BLaER1 treated with 17β-estradiol and CSF1 and Interleukin-3, amounts not matched to agents 10 nM and 100 nM (cell line): ENCODE measurements around the gene LTBP3.
A peak's percentile ranks its signal among the peaks of the same experiment; 100 is the strongest.
"Not testable (repeated sequence)": the region's sequence is repeated elsewhere in the genome, so short reads cannot be mapped to it uniquely, and the experiment has no call there.

Source experiments
- H3K27ac ChIP-seq, 11 experiments: shearing (Covaris generic); formaldehyde crosslinking; 2 replicates each; pipeline ENCODE4 v1.8.1; 2022
- H3K27me3 ChIP-seq, 11 experiments: shearing (Covaris generic); formaldehyde crosslinking; 2 replicates each; pipeline ENCODE4 v1.8.1; 2022
- H3K36me3 ChIP-seq, 11 experiments: shearing (Covaris generic); formaldehyde crosslinking; 2 replicates each; pipeline ENCODE4 v1.8.1; 2022
- H3K4me1 ChIP-seq, 10 experiments: shearing (Covaris generic); formaldehyde crosslinking; 2 replicates each; pipeline ENCODE4 v1.8.1; 2022
- H3K4me2 ChIP-seq, 11 experiments: shearing (Covaris generic); formaldehyde crosslinking; 2 replicates each; pipeline ENCODE4 v1.8.1; 2022
- H3K4me3 ChIP-seq, 10 experiments: shearing (Covaris generic); formaldehyde crosslinking; 2 replicates each; pipeline ENCODE4 v1.8.1; 2022
- H3K9ac ChIP-seq, 11 experiments: shearing (Covaris generic); formaldehyde crosslinking; 2 replicates each; pipeline ENCODE4 v1.8.1; 2022
- H3K9me3 ChIP-seq, 11 experiments: shearing (Covaris generic); formaldehyde crosslinking; replicated peaks in 1 of 11; 2 replicates each; pipeline ENCODE4 v1.8.1; 2022
- H4K20me1 ChIP-seq, 11 experiments: shearing (Covaris generic); formaldehyde crosslinking; 2 replicates each; pipeline ENCODE4 v1.8.1; 2022
- Cebpa-rat ChIP-seq, 11 experiments: shearing (Covaris generic); IDR thresholded peaks; 2 replicates each; pipeline ENCODE4 v1.8.1; 2022

LTBP3 gene

DNA sequence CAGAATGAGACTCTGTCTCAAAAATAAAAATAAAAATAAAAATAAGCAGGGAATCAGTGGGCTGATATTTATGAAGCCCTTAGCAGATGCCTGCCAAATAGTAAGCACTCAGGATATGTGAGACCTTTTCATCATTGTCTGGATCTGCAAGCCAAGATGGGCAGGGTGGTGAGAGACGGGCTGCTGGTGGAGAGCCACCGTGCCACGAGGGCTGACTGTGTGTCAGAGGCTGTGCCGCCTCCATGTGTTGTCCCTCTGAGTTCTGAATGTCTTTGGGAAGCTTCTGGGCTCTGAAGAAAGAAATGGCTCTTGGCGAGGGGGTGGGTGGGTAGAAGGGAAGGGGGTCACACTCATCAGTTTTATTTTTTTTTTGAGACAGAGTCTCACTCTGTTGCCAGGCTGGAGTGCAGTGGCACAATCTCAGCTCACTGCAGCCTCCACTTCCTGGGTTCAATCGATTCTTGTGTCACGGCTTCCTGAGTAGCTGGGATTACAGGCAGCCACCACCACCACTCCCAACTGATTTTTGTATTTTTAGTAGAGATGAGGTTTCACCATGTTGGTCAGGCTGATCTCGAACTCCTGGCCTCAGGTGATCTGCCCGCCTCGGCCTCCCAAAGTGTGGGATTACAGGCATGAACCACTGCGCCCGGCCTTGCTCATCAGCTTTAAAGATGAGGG, 6.9 kb upstream of the LTBP3 start:
- Histone ChIP-seq H3K4me2 (peak overlapping the region; percentile 80 to 100 (median 96)), H3K9ac (peak overlapping the region; percentile 18 to 79 (median 73); a peak in 20 of 22 replicates), H3K27ac (peak overlapping the region in 10 of 11 experiments; percentile 48 to 93 (median 88); a peak in 20 of 22 replicates), H3K36me3 (peaks cover 0 to 11% (median 0%) of the 10 kb centered on the region in 11 experiments; a peak in 4 of 22 replicates), H3K4me3 (peak overlapping the region in 3 of 10 experiments; percentile 35 to 47 (median 41); a peak in 7 of 20 replicates), H3K4me1 (peaks cover 71 to 89% (median 82%) of the 10 kb centered on the region in 10 experiments)
- H4K20me1 ChIP-seq, H3K9me3 ChIP-seq, H3K27me3 ChIP-seq: not testable (repeated sequence)
- TF ChIP-seq Cebpa-rat (IDR thresholded peaks at IDR 0.05) = peak in 4 of 11 experiments; percentile 38 to 74 (median 62); a peak in 7 of 22 replicates

DNA sequence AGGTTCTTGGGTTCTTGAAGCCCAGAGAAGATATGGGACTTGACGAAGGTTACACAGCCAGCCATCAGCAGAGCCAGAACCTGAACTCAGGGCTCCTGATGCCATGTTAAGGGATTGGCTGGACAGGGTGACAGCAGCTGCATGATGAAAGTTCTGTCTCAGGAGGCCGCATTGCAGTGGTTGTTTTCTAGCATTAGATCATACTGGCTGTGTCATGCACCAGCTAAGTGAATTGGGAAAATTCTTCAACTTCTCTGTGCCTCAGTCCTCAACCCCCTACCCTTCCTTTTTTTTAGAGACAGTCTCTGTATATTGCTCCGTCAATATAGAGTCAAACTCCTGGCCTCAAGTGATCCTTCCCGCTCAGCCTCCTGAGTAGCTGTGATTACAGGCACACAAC, 5.4 kb upstream of the LTBP3 start:
- H3K4me1 ChIP-seq = peaks cover 72 to 95% (median 88%) of the 10 kb centered on the region in 10 experiments
- H3K9me3 ChIP-seq = no peaks in the 10 kb centered on the region
- H3K27ac ChIP-seq = peak overlapping the region in 8 of 11 experiments; percentile 87 to 93 (median 90); a peak in 14 of 22 replicates
- H4K20me1 ChIP-seq = no peaks in the 10 kb centered on the region
- peak overlapping the region in 9 of 11 experiments; percentile 86 to 100 (median 98); a peak in 14 of 22 replicates for H3K4me2 ChIP-seq
- no peaks in the 10 kb centered on the region for H3K27me3 ChIP-seq
- peaks cover 0 to 11% (median 0%) of the 10 kb centered on the region in 11 experiments; a peak in 4 of 22 replicates for H3K36me3 ChIP-seq
- peak overlapping the region in 6 of 11 experiments; percentile 4 to 79 (median 35); a peak in 5 of 22 replicates for H3K9ac ChIP-seq
- TF ChIP-seq Cebpa-rat (IDR thresholded peaks at IDR 0.05) = no peak
- no peak overlapping the region for H3K4me3 ChIP-seq

GRCh38 chr11:65562788-65563187, 4.6 kb upstream of the LTBP3 start:
- H3K4me1 ChIP-seq = peaks cover 66 to 88% (median 81%) of the 10 kb centered on the region in 10 experiments
- no peak overlapping the region for H3K4me3 ChIP-seq
- H3K27me3 ChIP-seq = no peaks in the 10 kb centered on the region

DNA sequence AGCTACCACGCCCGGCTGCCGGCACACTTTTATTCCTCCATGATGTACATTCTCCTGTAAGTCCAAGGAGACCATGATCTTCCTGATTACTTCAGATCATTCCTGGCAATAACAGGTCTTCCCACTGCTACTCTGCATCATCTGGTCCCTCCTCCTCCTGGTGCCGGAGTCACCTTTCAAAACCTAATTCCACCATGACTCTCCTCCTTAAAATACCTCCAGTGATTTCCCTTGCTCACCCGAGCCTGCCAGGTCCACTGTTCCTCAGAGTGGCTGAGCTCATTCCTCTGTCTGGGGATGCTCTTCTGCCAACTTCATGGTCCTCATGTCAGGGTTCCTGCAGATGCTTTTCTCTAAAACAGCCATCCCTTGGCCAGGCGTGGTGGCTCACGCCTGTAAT, 3.9 kb upstream of the LTBP3 start:
- H3K27ac ChIP-seq = peak overlapping the region in 1 of 11 experiments; percentile 37; a peak in 1 of 22 replicates
- H3K27me3 ChIP-seq = no peaks in the 10 kb centered on the region
- TF ChIP-seq Cebpa-rat (IDR thresholded peaks at IDR 0.05) = no peak
- peaks cover 62 to 87% (median 79%) of the 10 kb centered on the region in 10 experiments for H3K4me1 ChIP-seq
- H3K9ac ChIP-seq = no peak overlapping the region
- H4K20me1 ChIP-seq = no peaks in the 10 kb centered on the region
- no peaks in the 10 kb centered on the region for H3K9me3 ChIP-seq
- peak overlapping the region in 1 of 11 experiments; percentile 99; a peak in 1 of 22 replicates for H3K4me2 ChIP-seq
- H3K4me3 ChIP-seq = no peak overlapping the region
- H3K36me3 ChIP-seq = no peaks in the 10 kb centered on the region

More at GRCh38 chr11:65562788-65563187, 4.6 kb upstream of the LTBP3 start:
- H3K4me2 ChIP-seq = no peak overlapping the region; a peak in 1 of 22 replicates
- H3K27ac ChIP-seq = peak overlapping the region in 1 of 11 experiments; percentile 93; a peak in 1 of 22 replicates
- peaks cover 0 to 3% (median 0%) of the 10 kb centered on the region in 11 experiments; a peak in 4 of 22 replicates for H3K36me3 ChIP-seq
- no peaks in the 10 kb centered on the region for H3K9me3 ChIP-seq
- no peaks in the 10 kb centered on the region for H4K20me1 ChIP-seq
- H3K9ac ChIP-seq = no peak overlapping the region
- TF ChIP-seq Cebpa-rat (IDR thresholded peaks at IDR 0.05) = no peak

DNA sequence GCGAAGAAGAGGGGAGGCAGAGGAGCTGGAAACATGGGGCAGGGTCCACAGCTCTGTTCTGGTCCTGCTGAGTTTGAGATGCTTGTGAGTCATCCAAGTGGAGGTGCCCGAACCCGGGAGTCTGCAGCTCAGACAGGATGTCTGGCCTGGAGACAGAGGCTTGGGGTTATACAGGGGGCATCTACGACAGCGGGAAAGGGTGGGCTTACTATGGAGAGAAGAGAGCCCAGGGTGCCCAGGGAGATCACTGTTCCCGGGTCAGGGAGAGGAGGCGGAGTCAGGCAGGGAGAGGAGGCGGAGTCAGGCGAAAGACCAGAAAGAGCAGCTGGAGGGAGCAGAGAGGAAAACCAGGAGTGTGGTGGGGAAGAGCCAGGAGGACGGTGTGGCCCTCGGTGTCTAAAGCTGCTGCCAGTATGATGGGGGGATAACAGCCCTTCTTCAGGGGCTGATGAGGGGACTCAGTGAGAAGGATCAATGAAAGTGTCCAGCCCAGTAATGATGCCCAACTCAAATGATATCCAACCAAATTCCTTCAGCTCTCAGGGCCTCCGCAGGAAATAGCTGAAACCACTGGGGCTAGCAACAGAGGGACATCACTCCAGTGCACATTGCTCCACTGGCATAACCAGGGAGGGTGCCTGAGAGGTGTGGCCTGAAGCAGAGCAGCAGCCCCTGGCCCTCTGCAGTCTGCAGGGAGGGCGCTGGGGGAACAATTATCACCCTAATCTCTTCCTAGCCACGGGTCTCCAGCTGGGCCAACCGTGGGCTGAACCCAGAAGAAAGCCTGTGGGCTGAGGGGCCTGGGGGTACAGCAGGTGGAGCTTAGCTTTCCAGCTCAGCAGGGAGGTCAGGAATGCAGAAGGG, 2.6 kb upstream of the LTBP3 start:
- TF ChIP-seq Cebpa-rat (IDR thresholded peaks at IDR 0.05) = no peak
- H3K27ac ChIP-seq = peak overlapping the region in 8 of 11 experiments; percentile 18 to 93 (median 88); a peak in 11 of 22 replicates
- peaks cover 62 to 87% (median 79%) of the 10 kb centered on the region in 10 experiments for H3K4me1 ChIP-seq
- no peaks in the 10 kb centered on the region for H3K9me3 ChIP-seq
- H3K36me3 ChIP-seq = no peaks in the 10 kb centered on the region
- no peak overlapping the region for H3K4me3 ChIP-seq
- H3K4me2 ChIP-seq = peak overlapping the region; percentile 6 to 100 (median 99); a peak in 21 of 22 replicates
- H3K9ac ChIP-seq = peak overlapping the region in 7 of 11 experiments; percentile 3 to 88 (median 32); a peak in 7 of 22 replicates
- H3K27me3 ChIP-seq = no peaks in the 10 kb centered on the region
- H4K20me1 ChIP-seq = peaks cover 0 to 1% (median 0%) of the 10 kb centered on the region in 11 experiments; a peak in 1 of 22 replicates

- Histone ChIP-seq H3K9ac (peak overlapping the region in 8 of 11 experiments; percentile 85 to 91 (median 88); a peak in 10 of 22 replicates), H3K4me2 (peak overlapping the region; percentile 6 to 100 (median 99); a peak in 20 of 22 replicates)
- no peak for TF ChIP-seq Cebpa-rat (IDR thresholded peaks at IDR 0.05)
Observed at GRCh38 chr11:65559951-65560537, 1.9 kb upstream of the LTBP3 start.

GRCh38 chr11:65559535-65559934, 1.4 kb upstream of the LTBP3 start:
- Histone ChIP-seq H3K4me1 (peaks cover 62 to 87% (median 79%) of the 10 kb centered on the region in 10 experiments), H3K27me3 (no peaks in the 10 kb centered on the region), H4K20me1 (peaks cover 0 to 12% (median 0%) of the 10 kb centered on the region in 11 experiments; a peak in 5 of 22 replicates), H3K9ac (peak overlapping the region; percentile 76 to 91 (median 86); a peak in 17 of 22 replicates), H3K27ac (peak overlapping the region in 9 of 11 experiments; percentile 83 to 93 (median 89); a peak in 17 of 22 replicates), H3K36me3 (no peaks in the 10 kb centered on the region), H3K9me3 (no peaks in the 10 kb centered on the region), H3K4me3 (peak overlapping the region in 2 of 10 experiments; percentile 63 to 69; a peak in 3 of 20 replicates), H3K4me2 (peak overlapping the region; percentile 89 to 100 (median 99); a peak in 20 of 22 replicates)
- no peak for TF ChIP-seq Cebpa-rat (IDR thresholded peaks at IDR 0.05)

More at GRCh38 chr11:65559951-65560537, 1.9 kb upstream of the LTBP3 start:
- no peaks in the 10 kb centered on the region for H3K27me3 ChIP-seq
- H3K4me3 ChIP-seq = no peak overlapping the region
- peaks cover 0 to 9% (median 0%) of the 10 kb centered on the region in 11 experiments; a peak in 5 of 22 replicates for H4K20me1 ChIP-seq
- no peaks in the 10 kb centered on the region for H3K36me3 ChIP-seq
- H3K4me1 ChIP-seq = peaks cover 62 to 87% (median 79%) of the 10 kb centered on the region in 10 experiments
- H3K27ac ChIP-seq = peak overlapping the region in 7 of 11 experiments; percentile 18 to 93 (median 89); a peak in 9 of 22 replicates
- H3K9me3 ChIP-seq = no peaks in the 10 kb centered on the region
